Right atrium auricular region (tissue), 2 donors: Measurements from ENCODE around the gene MIDN. TPM values are rescaled to one million over a fixed set of nuclear protein-coding genes. Genes with fewer than 3 reads are reported as not detected.

ENCODE experiments used
- DNase-seq: peaks from one replicate; pipeline ENCODE4 v3.0.0-alpha.2; 2019; ENCODE audit warnings: low spot score
- H3K27ac ChIP-seq, 2 donors: fragments of 200-600 bp; sonication (generic); 1 replicate in 1 of 2; 2 replicates in 1 of 2; pipeline ENCODE4 v1.5.1; 2016 to 2019
- H3K27me3 ChIP-seq, 2 donors: fragments of 200-600 bp; sonication (generic); one replicate each; pipeline versions ENCODE4 v1.5.1 to v1.6.0; 2017 to 2019
- H3K36me3 ChIP-seq: fragments of 200-600 bp; sonication (generic); one replicate; pipeline ENCODE4 v1.5.1; 2016
- H3K4me1 ChIP-seq, 2 donors: fragments of 200-600 bp; sonication (generic); one replicate each; pipeline versions ENCODE4 v1.5.1 to v1.6.0; 2017 to 2019
- H3K4me3 ChIP-seq, 2 donors: fragments of 200-600 bp; sonication (generic); 1 replicate in 1 of 2; 2 replicates in 1 of 2; pipeline ENCODE4 v1.5.1; 2017 to 2019; ENCODE audit warnings: mild to moderate bottlenecking in 1 of 2, moderate library complexity in 1 of 2
- H3K9me3 ChIP-seq, 2 donors: fragments of 200-600 bp; sonication (generic); one replicate each; pipeline ENCODE4 v1.5.1; 2019
- total RNA-seq, 2 donors: library from RNA; depleted of rRNA; stranded (reverse); fragments of >200 nt; gene quantifications; one replicate each; pipeline ENCODE4 v1.1.0, GENCODE V29; 2016
- TF ChIP-seq, protein P1 (sequence below), 2 donors: fragments of 200-600 bp; sonication (generic); IDR thresholded peaks; one replicate each; pipeline ENCODE4 v1.5.1; 2019; ENCODE audit warnings: antibody characterized with exemption in 2 of 2

Gene MIDN
- total RNA-seq, 2 donors from 2014 or later: 42.1 to 42.2 TPM

DNA sequence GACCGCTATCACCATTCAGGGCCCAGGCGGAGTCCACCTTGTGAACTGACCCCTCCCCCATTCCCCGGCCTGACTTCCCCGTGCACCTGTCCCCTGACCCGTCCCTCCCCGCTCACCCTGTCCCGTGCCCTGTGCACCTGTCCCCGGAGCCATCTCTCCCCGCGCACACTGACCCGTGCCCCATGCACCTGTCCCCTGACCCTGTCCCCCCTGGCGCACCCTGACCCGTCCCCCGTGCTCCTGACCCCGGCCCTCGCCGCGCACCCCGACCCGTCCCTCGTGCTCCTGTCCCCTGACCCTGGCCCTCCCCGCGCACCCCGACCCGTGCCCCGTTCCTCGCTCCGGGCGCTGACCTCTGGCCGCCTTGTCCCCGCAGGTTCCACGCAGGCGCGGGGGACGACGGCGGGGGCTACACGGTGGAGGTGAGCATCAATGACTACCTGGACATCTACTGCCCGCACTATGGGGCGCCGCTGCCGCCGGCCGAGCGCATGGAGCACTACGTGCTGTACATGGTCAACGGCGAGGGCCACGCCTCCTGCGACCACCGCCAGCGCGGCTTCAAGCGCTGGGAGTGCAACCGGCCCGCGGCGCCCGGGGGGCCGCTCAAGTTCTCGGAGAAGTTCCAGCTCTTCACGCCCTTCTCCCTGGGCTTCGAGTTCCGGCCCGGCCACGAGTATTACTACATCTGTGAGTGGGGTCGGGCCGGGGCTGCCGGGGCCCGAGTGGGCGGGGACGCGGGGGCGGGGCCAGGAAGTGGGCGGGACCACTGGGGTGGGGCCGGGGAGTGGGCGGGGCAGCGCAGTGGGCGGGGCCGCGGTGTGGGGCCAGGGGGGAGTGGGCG lies 47.0 kb downstream of the MIDN start:
- Histone ChIP-seq H3K27me3 (no peaks in the 10 kb centered on the region), H3K4me3 (peak overlapping the region in 1 of 2 donors; percentile 25)

GRCh38 chr19:1296078-1296477 lies 47.7 kb downstream of the MIDN start:
- Histone ChIP-seq H3K27me3 (no peaks in the 10 kb centered on the region), H3K4me3 (no peak overlapping the region), H3K36me3 (no peaks in the 10 kb centered on the region), H3K9me3 (no peaks in the 10 kb centered on the region), H3K4me1 (peaks cover 0 to 11% of the 10 kb centered on the region in 2 donors), H3K27ac (no peak overlapping the region)
- TF ChIP-seq, protein P1, sequence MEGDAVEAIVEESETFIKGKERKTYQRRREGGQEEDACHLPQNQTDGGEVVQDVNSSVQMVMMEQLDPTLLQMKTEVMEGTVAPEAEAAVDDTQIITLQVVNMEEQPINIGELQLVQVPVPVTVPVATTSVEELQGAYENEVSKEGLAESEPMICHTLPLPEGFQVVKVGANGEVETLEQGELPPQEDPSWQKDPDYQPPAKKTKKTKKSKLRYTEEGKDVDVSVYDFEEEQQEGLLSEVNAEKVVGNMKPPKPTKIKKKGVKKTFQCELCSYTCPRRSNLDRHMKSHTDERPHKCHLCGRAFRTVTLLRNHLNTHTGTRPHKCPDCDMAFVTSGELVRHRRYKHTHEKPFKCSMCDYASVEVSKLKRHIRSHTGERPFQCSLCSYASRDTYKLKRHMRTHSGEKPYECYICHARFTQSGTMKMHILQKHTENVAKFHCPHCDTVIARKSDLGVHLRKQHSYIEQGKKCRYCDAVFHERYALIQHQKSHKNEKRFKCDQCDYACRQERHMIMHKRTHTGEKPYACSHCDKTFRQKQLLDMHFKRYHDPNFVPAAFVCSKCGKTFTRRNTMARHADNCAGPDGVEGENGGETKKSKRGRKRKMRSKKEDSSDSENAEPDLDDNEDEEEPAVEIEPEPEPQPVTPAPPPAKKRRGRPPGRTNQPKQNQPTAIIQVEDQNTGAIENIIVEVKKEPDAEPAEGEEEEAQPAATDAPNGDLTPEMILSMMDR (IDR thresholded peaks at IDR 0.05): no peak
- DNase-seq: no peak

More for the DNA sequence above, 47.0 kb downstream of the MIDN start:
- peaks cover 0 to 11% of the 10 kb centered on the region in 2 donors for H3K4me1 ChIP-seq
- no peak overlapping the region for H3K27ac ChIP-seq
- no peaks in the 10 kb centered on the region for H3K9me3 ChIP-seq
- no peak for DNase-seq
- H3K36me3 ChIP-seq: no peaks in the 10 kb centered on the region
- TF ChIP-seq, protein P1 (IDR thresholded peaks at IDR 0.05): no peak

DNA sequence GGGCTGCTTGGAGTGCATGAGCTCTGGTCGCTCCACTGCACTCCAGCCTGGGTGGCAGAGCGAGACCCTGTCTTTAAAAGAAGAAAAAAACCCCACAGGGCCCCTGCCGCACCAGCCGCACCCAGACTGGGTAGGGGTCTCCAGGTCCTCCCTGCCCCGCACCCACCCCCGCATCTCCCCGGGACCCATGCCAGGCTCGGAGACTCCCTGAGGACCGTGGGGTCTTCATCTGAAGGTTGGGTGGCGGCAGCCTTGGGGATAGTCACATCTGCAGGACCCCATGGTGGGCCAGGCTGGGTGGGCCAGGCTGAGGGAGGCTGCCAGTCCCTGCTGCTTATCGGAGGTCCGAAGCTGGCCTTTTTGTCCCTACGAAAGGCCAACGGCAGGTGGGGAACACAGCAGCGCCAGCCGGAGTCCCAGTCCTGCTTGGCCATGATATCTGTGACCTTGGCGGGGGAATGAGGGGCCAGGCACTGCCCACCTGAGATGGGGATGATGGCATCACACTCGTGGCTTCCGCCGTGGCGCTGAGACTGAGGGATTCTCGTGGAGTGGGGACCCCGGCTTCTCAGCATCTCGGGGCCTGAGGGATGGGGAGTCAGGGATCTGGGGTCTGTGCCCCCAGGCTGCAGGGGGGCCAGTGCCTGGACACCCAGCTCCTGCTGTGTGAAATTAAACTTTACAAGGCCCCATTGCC lies 48.3 kb downstream of the MIDN start:
- Histone ChIP-seq H3K4me3 (no peak overlapping the region), H3K27me3 (no peaks in the 10 kb centered on the region), H3K36me3 (no peaks in the 10 kb centered on the region), H3K4me1 (peaks cover 0 to 11% of the 10 kb centered on the region in 2 donors), H3K27ac (no peak overlapping the region), H3K9me3 (no peaks in the 10 kb centered on the region)
- DNase-seq: no peak
- TF ChIP-seq, protein P1 (IDR thresholded peaks at IDR 0.05): no peak

- no peaks in the 10 kb centered on the region for H3K27me3 ChIP-seq
- H3K4me1 ChIP-seq: peaks cover 0 to 11% of the 10 kb centered on the region in 2 donors
- H3K4me3 ChIP-seq: no peak overlapping the region
- H3K36me3 ChIP-seq: no peaks in the 10 kb centered on the region
- no peak overlapping the region for H3K27ac ChIP-seq
- H3K9me3 ChIP-seq: no peaks in the 10 kb centered on the region
- DNase-seq: no peak
- TF ChIP-seq, protein P1 (IDR thresholded peaks at IDR 0.05): no peak
Measured at GRCh38 chr19:1298235-1298634, 49.9 kb downstream of the MIDN start.

DNA sequence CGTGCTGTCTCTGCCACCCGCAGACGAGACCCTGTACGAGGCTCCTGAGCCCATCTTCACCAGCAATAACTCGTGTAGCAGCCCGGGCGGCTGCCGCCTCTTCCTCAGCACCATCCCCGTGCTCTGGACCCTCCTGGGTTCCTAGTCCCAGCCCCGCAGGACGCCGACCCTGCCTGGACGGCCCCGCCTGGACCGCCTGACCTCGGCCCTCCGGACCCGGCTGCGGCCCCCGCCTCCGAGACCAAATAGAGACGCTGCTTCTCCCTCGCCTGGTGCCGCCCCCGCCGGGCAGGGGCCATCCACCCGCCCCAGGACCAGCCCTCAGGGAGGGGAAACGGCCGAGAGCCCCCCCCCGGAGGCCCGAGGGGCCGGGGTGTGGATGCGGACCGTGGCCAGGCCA lies 51.4 kb downstream of the MIDN start:
- H3K36me3 ChIP-seq: no peaks in the 10 kb centered on the region
- peaks cover 0 to 11% of the 10 kb centered on the region in 2 donors for H3K4me1 ChIP-seq
- no peak overlapping the region for H3K4me3 ChIP-seq
- TF ChIP-seq, protein P1 (IDR thresholded peaks at IDR 0.05): no peak
- no peak for DNase-seq
- H3K27me3 ChIP-seq: no peaks in the 10 kb centered on the region
- H3K27ac ChIP-seq: no peak overlapping the region
- no peaks in the 10 kb centered on the region for H3K9me3 ChIP-seq
